Stimulated activated CD4-positive, alpha-beta T cell treated with anti-CD3 and anti-CD28 coated beads, Interleukin-1b, Interleukin-23, amount 100 ng/mL, for 1 hour (primary cell): ENCODE data around the gene LMOD3.

Experiments
- DNase-seq, 2 donors: peaks; one replicate each; pipeline ENCODE4 v3.0.0-alpha.2; 2020; ENCODE audit warnings: low read depth in 2 of 2

Gene LMOD3

DNA sequence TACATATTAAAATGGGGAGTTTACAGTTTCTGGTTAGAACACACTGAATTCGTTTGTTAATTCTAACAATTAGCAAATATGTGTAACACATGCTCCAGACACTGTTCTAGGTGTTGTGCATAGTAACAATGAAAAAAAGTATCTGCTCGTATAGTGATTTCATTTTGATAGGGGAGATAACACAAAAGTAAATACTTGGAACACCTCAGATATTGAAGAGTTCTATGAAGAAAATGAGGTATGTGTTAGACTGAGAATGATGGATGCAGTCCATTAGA lies 63.5 kb downstream of the LMOD3 start:
- DNase-seq, result no peak

DNA sequence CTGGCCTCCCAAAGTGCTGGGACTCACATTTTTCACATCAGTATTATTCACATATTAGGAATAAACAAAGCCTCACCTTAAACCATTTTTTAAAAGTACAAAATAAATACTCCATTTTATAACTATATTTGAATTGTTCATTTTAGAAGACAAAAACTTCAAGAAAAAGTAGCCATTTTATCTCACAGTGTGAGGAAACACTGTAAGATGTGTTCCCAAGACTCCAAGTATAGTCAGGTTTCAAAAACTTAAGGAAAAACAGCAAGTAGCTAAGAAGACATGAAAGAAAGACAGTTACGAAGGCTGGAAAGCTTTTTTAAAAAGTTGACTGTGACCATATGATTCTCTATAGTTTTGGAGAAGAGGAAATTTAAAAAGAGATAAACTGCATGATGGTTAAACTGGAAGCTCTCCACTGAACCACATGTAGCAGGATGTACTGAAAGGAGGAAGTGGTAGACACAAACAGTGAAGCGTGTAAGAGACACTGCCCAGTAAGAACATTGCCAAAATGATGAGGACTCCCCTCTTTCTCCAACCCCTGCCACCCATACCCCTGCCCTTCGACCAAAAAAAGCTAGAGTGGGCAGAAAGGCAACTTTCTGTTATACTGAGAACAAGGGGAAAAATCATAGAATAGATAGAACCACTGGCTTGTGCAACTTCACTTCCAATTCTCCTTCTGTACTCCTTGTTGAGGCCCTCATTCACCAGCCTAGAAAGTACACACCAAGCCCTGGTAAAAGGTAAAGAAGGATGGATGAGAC lies 64.0 kb downstream of the LMOD3 start:
- DNase-seq, result no peak
